GM10248 (cell line): ENCODE measurements around the gene RICTOR.

Experiments used
- CTCF ChIA-PET: fragments of 300-600 bp; sonication (Branson Sonifier 250); formaldehyde crosslinking; extraction: SDS; loops from one replicate; lab custom pipeline; 2021; ENCODE audit warnings: antibody characterized with exemption; lab: Yijun Ruan, JAX
- POLR2A ChIA-PET: fragments of 350-650 bp; sonication (Branson Sonifier 250); formaldehyde crosslinking; extraction: SDS; loops from one replicate; lab custom pipeline; 2020; ENCODE audit warnings: antibody characterized with exemption; lab: Yijun Ruan, JAX
- DNase-seq: peaks from one replicate; pipeline ENCODE4 v3.0.0; 2012; ENCODE audit errors: extremely low spot score
- TF ChIP-seq, protein P1 (sequence below): IDR thresholded peaks from 2 replicates; pipeline ENCODE4 v1.5.1; 2012; ENCODE audit warnings: mild to moderate bottlenecking, low read depth; ENCODE audit errors: extremely low read depth, missing control alignments, control extremely low read depth

Gene RICTOR

GRCh38 chr5:39074017-39074814 lies at the start of gene RICTOR:
Gene RICTOR (minus strand): TSS chr5:39074399. CDS start chr5:39074377, 22 bp downstream.
- peak; percentile 94 for DNase-seq
- TF ChIP-seq, protein P1, sequence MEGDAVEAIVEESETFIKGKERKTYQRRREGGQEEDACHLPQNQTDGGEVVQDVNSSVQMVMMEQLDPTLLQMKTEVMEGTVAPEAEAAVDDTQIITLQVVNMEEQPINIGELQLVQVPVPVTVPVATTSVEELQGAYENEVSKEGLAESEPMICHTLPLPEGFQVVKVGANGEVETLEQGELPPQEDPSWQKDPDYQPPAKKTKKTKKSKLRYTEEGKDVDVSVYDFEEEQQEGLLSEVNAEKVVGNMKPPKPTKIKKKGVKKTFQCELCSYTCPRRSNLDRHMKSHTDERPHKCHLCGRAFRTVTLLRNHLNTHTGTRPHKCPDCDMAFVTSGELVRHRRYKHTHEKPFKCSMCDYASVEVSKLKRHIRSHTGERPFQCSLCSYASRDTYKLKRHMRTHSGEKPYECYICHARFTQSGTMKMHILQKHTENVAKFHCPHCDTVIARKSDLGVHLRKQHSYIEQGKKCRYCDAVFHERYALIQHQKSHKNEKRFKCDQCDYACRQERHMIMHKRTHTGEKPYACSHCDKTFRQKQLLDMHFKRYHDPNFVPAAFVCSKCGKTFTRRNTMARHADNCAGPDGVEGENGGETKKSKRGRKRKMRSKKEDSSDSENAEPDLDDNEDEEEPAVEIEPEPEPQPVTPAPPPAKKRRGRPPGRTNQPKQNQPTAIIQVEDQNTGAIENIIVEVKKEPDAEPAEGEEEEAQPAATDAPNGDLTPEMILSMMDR: no peak
- CTCF ChIA-PET: no interaction called here
- POLR2A ChIA-PET: no interaction called here

GRCh38 chr5:39121922-39122321 lies 47.7 kb upstream of the RICTOR start:
- TF ChIP-seq, protein P1: no peak
- POLR2A ChIA-PET: no interaction called here
- CTCF ChIA-PET: no interaction called here
- DNase-seq: no peak

DNA sequence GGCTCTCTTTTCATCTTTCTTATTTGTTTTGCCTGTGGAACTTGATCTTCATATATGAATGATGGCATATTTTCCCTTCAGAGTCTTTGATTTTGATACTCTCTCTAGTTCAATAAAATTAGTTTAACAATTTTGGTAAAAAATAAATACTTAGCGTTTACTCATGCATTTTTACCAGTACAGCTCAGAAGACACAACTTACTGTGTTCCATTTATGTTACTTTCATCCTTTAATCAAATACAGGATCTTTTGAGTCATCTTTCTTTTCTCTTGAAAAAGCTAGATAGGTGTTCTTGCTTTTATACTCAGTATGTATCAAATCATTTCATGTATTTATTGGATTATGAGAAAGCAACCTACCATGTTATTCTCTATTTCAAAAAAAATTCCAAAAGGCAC lies 47.1 kb upstream of the RICTOR start:
- TF ChIP-seq, protein P1: no peak
- CTCF ChIA-PET: interaction anchor here (1.1 to 1.2 kb wide), 2 partner anchors 12 to 14 kb away, joined by 3 read pairs; no protein-coding TSS in a partner anchor
- POLR2A ChIA-PET: no interaction called here
- DNase-seq: no peak

DNA sequence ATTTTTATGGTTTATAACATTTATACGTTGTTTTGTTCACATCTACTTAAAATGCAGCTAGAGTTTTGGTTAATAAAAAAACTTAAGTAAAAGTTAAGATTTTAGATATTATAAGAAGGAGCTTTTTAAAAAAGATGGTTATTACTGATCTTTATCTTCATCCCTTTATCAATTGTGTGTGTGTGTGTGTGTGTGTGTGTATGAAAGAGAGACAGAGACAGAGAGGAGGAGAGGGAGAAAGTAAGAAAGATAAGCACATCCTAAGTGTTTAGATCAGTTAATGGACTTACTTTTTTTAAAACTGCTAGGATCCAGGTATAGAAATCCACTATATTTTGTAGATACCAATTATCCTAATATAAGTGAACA lies 45.8 kb upstream of the RICTOR start:
- TF ChIP-seq, protein P1: no peak
- ChIA-PET CTCF (interaction anchor here (1.2 to 1.5 kb wide), 2 partner anchors 15 to 163 kb away, joined by 3 read pairs; no protein-coding TSS in a partner anchor), POLR2A (no interaction called here)
- no peak for DNase-seq

DNA sequence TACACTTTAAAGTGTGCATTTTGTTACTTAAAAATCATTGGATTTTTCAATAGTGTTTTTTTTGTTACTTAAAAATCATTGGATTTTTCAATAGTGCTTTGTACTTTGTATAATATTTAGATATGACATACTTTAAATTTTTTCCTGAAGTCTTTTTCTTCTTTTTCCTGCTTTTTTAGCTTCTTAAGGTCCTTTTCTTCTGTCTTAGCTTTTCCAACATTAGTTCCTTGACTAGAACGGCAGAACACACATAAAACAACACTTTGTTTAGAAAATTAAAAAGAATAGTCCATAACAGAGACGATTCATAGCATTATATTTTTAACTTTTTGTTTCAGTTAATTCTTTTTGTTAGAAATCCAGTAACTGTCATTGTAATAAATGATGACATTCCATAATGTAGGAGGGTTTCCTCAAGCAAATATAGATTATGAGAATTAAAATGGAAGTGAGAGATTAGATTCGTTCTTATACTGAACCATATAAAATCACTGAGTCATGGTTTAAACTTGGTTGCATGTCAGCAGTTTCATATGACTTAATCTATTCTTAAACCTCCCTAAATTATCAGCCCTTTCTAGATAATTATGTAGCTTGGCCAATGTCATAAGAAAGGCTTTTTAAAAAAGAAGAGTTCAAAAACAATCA lies 45.3 kb upstream of the RICTOR start:
- TF ChIP-seq, protein P1: no peak
- DNase-seq: no peak
- ChIA-PET POLR2A (no interaction called here), CTCF (interaction anchor here (1.5 kb wide), 1 partner anchor 164 kb away, joined by 3 read pairs; no protein-coding TSS in a partner anchor)

DNA sequence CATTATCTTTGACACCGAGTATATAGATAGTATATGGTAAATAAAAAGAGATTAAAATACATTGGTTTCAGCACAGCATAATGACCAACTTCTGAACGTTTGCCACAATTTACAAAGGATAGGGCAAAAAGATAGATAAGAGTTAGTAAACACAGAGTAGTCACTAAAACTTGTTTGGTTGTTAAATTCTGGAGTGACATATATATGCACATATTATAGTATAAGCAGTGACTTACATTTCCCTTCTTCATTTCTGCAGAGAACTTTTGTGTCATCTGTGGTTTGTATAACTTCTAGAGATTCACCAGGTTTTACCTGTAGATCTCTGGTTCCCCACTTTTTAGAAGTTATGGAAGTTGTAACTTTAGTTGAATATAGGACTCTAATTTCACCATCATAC lies 44.4 kb upstream of the RICTOR start:
- ChIA-PET CTCF (no interaction called here), POLR2A (no interaction called here)
- TF ChIP-seq, protein P1: no peak
- no peak for DNase-seq
